Measurements from ENCODE around the gene PPFIBP1. TPM values are rescaled to one million over a fixed set of nuclear protein-coding genes. Genes with fewer than 3 reads are reported as not detected.

PPFIBP1 gene
- total and polyA plus RNA-seq, 2 of the 13 experiments (the other 11 are each of a cell fraction or from before 2014, with no cell fraction given): 16.2 to 21.8 TPM

- no peak for TF ChIP-seq ZBTB33 (CRISPR knock-in tag; IDR thresholded peaks at IDR 0.05)
- no peak for TF ChIP-seq ADNP (CRISPR knock-in tag; IDR thresholded peaks at IDR 0.05)
- TF ChIP-seq WIZ (CRISPR knock-in tag; IDR thresholded peaks at IDR 0.05): no peak
- no peak for TF ChIP-seq ZNF430 (CRISPR knock-in tag; IDR thresholded peaks at IDR 0.05)
- peak; percentile 52; the same call in 1 of the 2 replicates for TF ChIP-seq ZBTB25 (CRISPR knock-in tag; IDR thresholded peaks at IDR 0.05)
- no peak for TF ChIP-seq MAFK (conservative IDR thresholded peaks at IDR 0.05 in 1 of 2, IDR thresholded peaks at IDR 0.05 in 1 of 2; ENCODE audit: low read length in 2 of 2)
- no peak for TF ChIP-seq TEF (CRISPR knock-in tag; IDR thresholded peaks at IDR 0.05)
- TF ChIP-seq KDM3A (CRISPR knock-in tag; IDR thresholded peaks at IDR 0.05; ENCODE audit: low read depth): no peak
- TF ChIP-seq NFRKB (IDR thresholded peaks at IDR 0.05): no peak
- no peak for TF ChIP-seq PLSCR1 (CRISPR knock-in tag; IDR thresholded peaks at IDR 0.05; ENCODE audit: borderline replicate concordance)
- TF ChIP-seq MBD4 (IDR thresholded peaks at IDR 0.05; ENCODE audit: borderline replicate concordance, low read length): no peak
- no peak for TF ChIP-seq AGO1 (IDR thresholded peaks at IDR 0.05; ENCODE audit: low read depth, low read length, poor library complexity, severe bottlenecking)
- TF ChIP-seq ZBTB8A (CRISPR knock-in tag; IDR thresholded peaks at IDR 0.05; ENCODE audit: borderline replicate concordance, low read depth): no peak
- no peak for TF ChIP-seq POGZ (CRISPR knock-in tag; IDR thresholded peaks at IDR 0.05)
- no peak for TF ChIP-seq ZNF496 (CRISPR knock-in tag; IDR thresholded peaks at IDR 0.05; ENCODE audit: insufficient replicate concordance)
- no peak for TF ChIP-seq ARID4A (CRISPR knock-in tag; IDR thresholded peaks at IDR 0.05; ENCODE audit: borderline replicate concordance)
- no peak for TF ChIP-seq KLF11 (CRISPR knock-in tag; IDR thresholded peaks at IDR 0.05)
- no peak for TF ChIP-seq SOX13 (IDR thresholded peaks at IDR 0.05)
- no peak for TF ChIP-seq SOX13 (CRISPR knock-in tag; conservative IDR thresholded peaks at IDR 0.05 in 1 of 2, IDR thresholded peaks at IDR 0.05 in 1 of 2)
- no peak for TF ChIP-seq JARID2 (CRISPR knock-in tag; IDR thresholded peaks at IDR 0.05; ENCODE audit: insufficient replicate concordance)
- no peak for TF ChIP-seq TBP (CRISPR knock-in tag; IDR thresholded peaks at IDR 0.05)
- no peak for TF ChIP-seq HNRNPUL1 (IDR thresholded peaks at IDR 0.05; ENCODE audit: low read depth, low read length)
These were observed 179.9 kb downstream of the PPFIBP1 start (continued) for GRCh38 chr12:27703720-27704452.
